IPS-NIHi7 (cell line): ENCODE measurements around the gene ATP6V1G1.
"Not testable (repeated sequence)": the region's sequence is repeated elsewhere in the genome, so short reads cannot be mapped to it uniquely, and the experiment has no call there.

Experiments
- DNase-seq: peaks from one replicate; pipeline ENCODE4 v3.0.0; 2012; ENCODE audit warnings: mixed read lengths; ENCODE audit errors: extremely low spot score

ATP6V1G1 gene

GRCh38 chr9:114578134-114578533 is 9.4 kb upstream of the ATP6V1G1 start:
- not testable (repeated sequence) for DNase-seq

GRCh38 chr9:114580609-114581193 is 6.9 kb upstream of the ATP6V1G1 start:
- no peak for DNase-seq

- DNase-seq: peak; percentile 47
These were observed 4.0 kb upstream of the ATP6V1G1 start for GRCh38 chr9:114583371-114584155.

- no peak for DNase-seq
These were observed 641 bp downstream of the ATP6V1G1 start for GRCh38 chr9:114588210-114588609.

- no peak for DNase-seq
These were observed 1.3 kb downstream of the ATP6V1G1 start for GRCh38 chr9:114588651-114589526.

GRCh38 chr9:114590328-114590727 is 2.8 kb downstream of the ATP6V1G1 start:
- no peak for DNase-seq

- DNase-seq: no peak
These were observed 3.8 kb downstream of the ATP6V1G1 start for GRCh38 chr9:114591291-114591787.

- DNase-seq: no peak
These were observed 4.3 kb downstream of the ATP6V1G1 start for GRCh38 chr9:114591849-114592248.

GRCh38 chr9:114592356-114592755 is 4.8 kb downstream of the ATP6V1G1 start:
- no peak for DNase-seq

- no peak for DNase-seq
These were observed 6.6 kb downstream of the ATP6V1G1 start for GRCh38 chr9:114594136-114594535.

- DNase-seq: not testable (repeated sequence)
These were observed 13.1 kb downstream of the ATP6V1G1 start for GRCh38 chr9:114600502-114601248.

- not testable (repeated sequence) for DNase-seq
These were observed 14.2 kb downstream of the ATP6V1G1 start for GRCh38 chr9:114601787-114602186.

GRCh38 chr9:114602620-114603019 is 15.1 kb downstream of the ATP6V1G1 start:
- DNase-seq: no peak

- no peak for DNase-seq
These were observed 15.7 kb downstream of the ATP6V1G1 start for GRCh38 chr9:114603248-114603647.

GRCh38 chr9:114604989-114605388 is 17.4 kb downstream of the ATP6V1G1 start:
- no peak for DNase-seq

- DNase-seq: no peak
These were observed 18.5 kb downstream of the ATP6V1G1 start for GRCh38 chr9:114606068-114606467.

GRCh38 chr9:114606597-114607207 is 19.1 kb downstream of the ATP6V1G1 start:
- no peak for DNase-seq

GRCh38 chr9:114607671-114608524 is 20.3 kb downstream of the ATP6V1G1 start:
- no peak for DNase-seq

- DNase-seq: no peak
These were observed 20.9 kb downstream of the ATP6V1G1 start for GRCh38 chr9:114608525-114608796.

- DNase-seq: peak; percentile 68
These were observed 24.1 kb downstream of the ATP6V1G1 start for GRCh38 chr9:114611516-114612271.
